Measurements from ENCODE around the gene PCOLCE2.

GRCh38 chr3:142858043-142858442 is 30.8 kb downstream of the PCOLCE2 start:
- TF ChIP-seq CTCF (IDR thresholded peaks at IDR 0.05) (no peak), POLR2A (IDR thresholded peaks at IDR 0.05) (no peak)

All from thyroid gland (tissue), 4 donors.